ENCODE results near the gene PLA2G3. TPM values are rescaled to one million over a fixed set of nuclear protein-coding genes. Genes with fewer than 3 reads are reported as not detected.

PLA2G3 gene
- total RNA-seq, 6 donors from 2014 or later, result 0.79 to 8.1 (median 5.5) TPM

DNA sequence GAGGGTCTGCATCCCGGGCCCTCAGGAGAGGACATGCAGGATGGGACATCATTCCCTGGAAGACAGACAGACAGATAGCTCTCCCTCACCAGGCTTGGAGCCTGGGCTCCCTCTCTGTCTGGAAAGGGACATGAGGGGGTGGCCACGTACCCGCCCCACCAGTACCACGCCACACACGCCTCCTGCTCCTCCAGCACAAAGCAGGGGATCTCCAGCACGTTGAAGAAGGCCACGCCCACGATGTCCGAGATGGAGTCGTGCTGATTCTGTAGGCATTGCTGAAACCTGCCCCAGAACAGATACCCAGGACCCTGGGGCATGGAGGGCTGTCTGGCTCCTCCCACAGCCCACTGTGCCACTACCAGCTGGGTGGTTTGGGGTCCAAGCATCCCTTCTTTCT lies 2.2 kb downstream of the PLA2G3 start:
- Histone ChIP-seq H3K4me1 (peaks cover 0 to 7% (median 3%) of the 10 kb centered on the region in 4 donors), H3K4me3 (no peak overlapping the region), H3K27me3 (no peaks in the 10 kb centered on the region), H3K36me3 (no peaks in the 10 kb centered on the region), H3K27ac (no peak overlapping the region), H3K9me3 (no peaks in the 10 kb centered on the region)
- DNase-seq, result no peak
- ATAC-seq (ENCODE audit: low FRiP score in 2 of 2), result no peak
- no peak for TF ChIP-seq EP300 (IDR thresholded peaks at IDR 0.05)
- TF ChIP-seq POLR2AphosphoS5 (IDR thresholded peaks at IDR 0.05), result no peak
- TF ChIP-seq, protein P1, sequence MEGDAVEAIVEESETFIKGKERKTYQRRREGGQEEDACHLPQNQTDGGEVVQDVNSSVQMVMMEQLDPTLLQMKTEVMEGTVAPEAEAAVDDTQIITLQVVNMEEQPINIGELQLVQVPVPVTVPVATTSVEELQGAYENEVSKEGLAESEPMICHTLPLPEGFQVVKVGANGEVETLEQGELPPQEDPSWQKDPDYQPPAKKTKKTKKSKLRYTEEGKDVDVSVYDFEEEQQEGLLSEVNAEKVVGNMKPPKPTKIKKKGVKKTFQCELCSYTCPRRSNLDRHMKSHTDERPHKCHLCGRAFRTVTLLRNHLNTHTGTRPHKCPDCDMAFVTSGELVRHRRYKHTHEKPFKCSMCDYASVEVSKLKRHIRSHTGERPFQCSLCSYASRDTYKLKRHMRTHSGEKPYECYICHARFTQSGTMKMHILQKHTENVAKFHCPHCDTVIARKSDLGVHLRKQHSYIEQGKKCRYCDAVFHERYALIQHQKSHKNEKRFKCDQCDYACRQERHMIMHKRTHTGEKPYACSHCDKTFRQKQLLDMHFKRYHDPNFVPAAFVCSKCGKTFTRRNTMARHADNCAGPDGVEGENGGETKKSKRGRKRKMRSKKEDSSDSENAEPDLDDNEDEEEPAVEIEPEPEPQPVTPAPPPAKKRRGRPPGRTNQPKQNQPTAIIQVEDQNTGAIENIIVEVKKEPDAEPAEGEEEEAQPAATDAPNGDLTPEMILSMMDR (IDR thresholded peaks at IDR 0.05), result no peak
- 78% methylated on average over 10 of the region's 10 CpGs; no CpG with 5 or more reads in 1 of the 2 donors for WGBS, 2 donors

DNA sequence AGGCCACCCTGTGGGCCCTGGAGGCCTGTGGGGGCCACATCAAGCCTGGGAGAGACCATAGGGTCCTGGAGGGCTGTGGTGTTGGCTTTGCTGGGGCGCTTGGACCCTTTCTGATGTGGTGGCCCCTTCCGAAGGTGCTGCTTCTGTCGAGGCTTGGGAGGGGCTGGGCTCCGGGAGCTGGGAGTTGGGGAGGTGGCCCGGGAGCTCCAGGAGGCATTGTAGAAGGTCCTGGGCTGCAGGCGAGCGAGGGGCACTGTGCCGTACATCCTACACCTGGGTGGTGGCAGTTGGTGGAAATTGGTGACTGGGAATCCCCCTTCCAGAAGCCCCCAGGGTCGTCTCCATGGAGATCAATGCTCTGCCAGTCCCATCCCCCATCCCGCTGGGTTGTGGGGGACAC lies 2.6 kb downstream of the PLA2G3 start:
- H3K4me3 ChIP-seq, result no peak overlapping the region
- H3K27ac ChIP-seq, result no peak overlapping the region
- TF ChIP-seq EP300 (IDR thresholded peaks at IDR 0.05) (no peak), POLR2A (IDR thresholded peaks at IDR 0.05) (no peak), POLR2AphosphoS5 (IDR thresholded peaks at IDR 0.05) (no peak)
- TF ChIP-seq, protein P1 (IDR thresholded peaks at IDR 0.05), result no peak
- 64 to 85% methylated on average over 4 to 10 of the region's 10 CpGs for WGBS, 2 donors
- no peaks in the 10 kb centered on the region for H3K36me3 ChIP-seq
- DNase-seq, result no peak
- no peak for ATAC-seq (ENCODE audit: low FRiP score in 2 of 2)
- no peaks in the 10 kb centered on the region for H3K27me3 ChIP-seq
- H3K9me3 ChIP-seq, result no peaks in the 10 kb centered on the region
- peaks cover 0 to 7% (median 3%) of the 10 kb centered on the region in 4 donors for H3K4me1 ChIP-seq

DNA sequence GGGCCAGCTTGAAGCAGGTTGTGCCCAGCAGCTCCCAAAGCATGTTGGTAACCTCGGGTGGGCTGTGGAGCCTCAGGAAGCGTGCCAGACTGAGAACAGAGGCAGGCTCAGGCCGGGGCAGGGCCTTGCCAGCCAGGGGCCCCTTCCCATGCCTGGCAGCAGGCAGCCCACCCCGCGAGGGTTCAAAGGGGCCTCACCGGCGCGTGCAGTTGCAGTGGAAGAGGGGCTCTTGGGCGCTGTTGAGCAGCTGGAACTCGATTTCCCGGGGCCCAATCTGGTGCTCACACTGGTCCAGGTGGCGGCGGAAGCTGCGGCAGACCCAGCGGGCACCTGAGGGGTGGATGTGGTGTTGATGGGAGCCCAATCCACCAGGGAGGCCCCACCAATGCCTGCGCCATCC lies 3.6 kb downstream of the PLA2G3 start:
- no peak for ATAC-seq (ENCODE audit: low FRiP score in 2 of 2)
- no peak overlapping the region for H3K4me3 ChIP-seq
- TF ChIP-seq POLR2A (IDR thresholded peaks at IDR 0.05) (no peak), EP300 (IDR thresholded peaks at IDR 0.05) (no peak), POLR2AphosphoS5 (IDR thresholded peaks at IDR 0.05) (no peak)
- TF ChIP-seq, protein P1 (IDR thresholded peaks at IDR 0.05), result no peak
- no peak for DNase-seq
- H3K27ac ChIP-seq, result no peak overlapping the region
- WGBS, 2 donors, result 86 to 98% methylated on average over 15 to 16 of the region's 16 CpGs
- H3K4me1 ChIP-seq, result peaks cover 0 to 9% (median 3%) of the 10 kb centered on the region in 4 donors
- H3K9me3 ChIP-seq, result no peaks in the 10 kb centered on the region
- H3K27me3 ChIP-seq, result no peaks in the 10 kb centered on the region
- no peaks in the 10 kb centered on the region for H3K36me3 ChIP-seq

DNA sequence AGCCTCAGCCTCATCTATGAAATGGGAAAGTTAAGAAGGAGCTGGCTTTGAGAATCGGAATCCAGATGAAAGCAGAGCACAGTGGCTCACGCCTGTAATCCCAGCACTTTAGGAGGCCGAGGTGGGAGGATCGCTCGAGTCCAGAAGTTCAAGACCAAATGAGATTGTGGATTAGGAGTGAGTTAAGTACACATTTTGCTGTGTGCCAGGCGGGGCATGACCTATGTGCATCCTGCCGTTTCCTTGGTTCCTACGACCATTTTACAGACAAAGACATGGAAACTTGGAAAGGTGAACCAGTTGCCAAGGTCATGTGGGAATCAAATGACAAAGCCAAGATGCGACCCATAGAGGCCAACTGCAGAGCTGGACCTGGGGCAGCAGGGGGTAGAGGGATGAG lies 4.2 kb downstream of the PLA2G3 start:
- TF ChIP-seq POLR2AphosphoS5 (IDR thresholded peaks at IDR 0.05) (no peak), EP300 (IDR thresholded peaks at IDR 0.05) (no peak), POLR2A (IDR thresholded peaks at IDR 0.05) (no peak)
- TF ChIP-seq, protein P1 (IDR thresholded peaks at IDR 0.05), result no peak
- Histone ChIP-seq H3K27ac (no peak overlapping the region), H3K36me3 (no peaks in the 10 kb centered on the region), H3K4me3 (no peak overlapping the region), H3K4me1 (peaks cover 0 to 12% (median 4%) of the 10 kb centered on the region in 4 donors), H3K27me3 (no peaks in the 10 kb centered on the region), H3K9me3 (no peaks in the 10 kb centered on the region)
- DNase-seq (no peak), ATAC-seq (ENCODE audit: low FRiP score in 2 of 2) (no peak)
- 88 to 89% methylated on average over 9 of the region's 9 CpGs for WGBS, 2 donors

DNA sequence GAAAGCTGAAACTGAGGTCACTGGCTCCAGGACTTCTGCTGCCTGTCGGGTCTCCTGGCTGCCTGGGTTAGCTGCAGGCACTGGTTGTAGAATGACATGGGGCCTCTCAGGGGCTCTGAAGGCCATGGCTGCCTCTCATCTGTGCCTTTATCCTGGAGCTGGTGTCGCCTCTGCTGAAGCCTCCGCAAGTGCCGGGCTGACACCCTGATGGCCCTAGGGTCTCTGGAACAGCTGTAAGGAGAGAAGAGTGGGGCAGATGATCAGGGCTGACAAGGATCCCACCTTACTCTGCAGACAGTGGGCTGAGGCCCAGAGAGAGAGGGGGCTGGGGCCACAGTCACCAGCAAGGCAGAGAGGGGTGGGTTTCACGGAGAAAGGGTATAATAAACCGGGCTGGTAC lies 4.6 kb downstream of the PLA2G3 start:
- no peaks in the 10 kb centered on the region for H3K36me3 ChIP-seq
- no peaks in the 10 kb centered on the region for H3K9me3 ChIP-seq
- H3K4me3 ChIP-seq, result no peak overlapping the region
- no peaks in the 10 kb centered on the region for H3K27me3 ChIP-seq
- peaks cover 0 to 13% (median 4%) of the 10 kb centered on the region in 4 donors for H3K4me1 ChIP-seq
- 91 to 94% methylated on average over 2 to 6 of the region's 6 CpGs for WGBS, 2 donors
- H3K27ac ChIP-seq, result no peak overlapping the region
- TF ChIP-seq, protein P1 (IDR thresholded peaks at IDR 0.05), result no peak
- no peak for TF ChIP-seq EP300 (IDR thresholded peaks at IDR 0.05)
- no peak for TF ChIP-seq POLR2A (IDR thresholded peaks at IDR 0.05)
- no peak for TF ChIP-seq POLR2AphosphoS5 (IDR thresholded peaks at IDR 0.05)
- DNase-seq (no peak), ATAC-seq (ENCODE audit: low FRiP score in 2 of 2) (no peak)
